Osteoblast (primary cell): ENCODE results near the gene HCFC1. TPM values are rescaled to one million over a fixed set of nuclear protein-coding genes. Genes with fewer than 3 reads are reported as not detected.
A peak's percentile ranks its signal among the peaks of the same experiment; 100 is the strongest.

Experiments used
- DNase-seq: peaks from one replicate; pipeline ENCODE4 v3.0.0; 2011; ENCODE audit warnings: low spot score, mixed read lengths; ENCODE audit not compliant: insufficient read length; ENCODE audit errors: missing footprints
- H2AFZ ChIP-seq: 2 replicates; pipeline ENCODE4 v1.6.0; 2011; ENCODE audit warnings: mild to moderate bottlenecking, low read length
- H3K27ac ChIP-seq: 2 replicates; pipeline ENCODE4 v1.5.1; 2011; ENCODE audit warnings: mild to moderate bottlenecking, low read depth, low read length, moderate library complexity
- H3K27me3 ChIP-seq: 2 replicates; pipeline ENCODE4 v1.6.0; 2012; ENCODE audit warnings: mild to moderate bottlenecking, control low read depth, inconsistent platforms, low read length, moderate library complexity; ENCODE audit not compliant: insufficient read depth
- H3K36me3 ChIP-seq: 2 replicates; pipeline ENCODE4 v1.5.1; 2011; ENCODE audit warnings: mild to moderate bottlenecking, low read length, control low read depth, moderate library complexity; ENCODE audit not compliant: insufficient read depth
- H3K4me1 ChIP-seq: 2 replicates; pipeline ENCODE4 v1.5.1; 2011; ENCODE audit warnings: mild to moderate bottlenecking, low read length, control low read depth, moderate library complexity; ENCODE audit not compliant: insufficient read depth
- H3K4me2 ChIP-seq: 2 replicates; pipeline ENCODE4 v1.6.0; 2011; ENCODE audit warnings: mild to moderate bottlenecking, low read length; ENCODE audit not compliant: insufficient read depth
- H3K4me3 ChIP-seq: fragments of 200-600 bp; sonication (generic); 3 replicates; pipeline ENCODE4 v1.5.1; 2012; ENCODE audit warnings: mild to moderate bottlenecking, low read length, inconsistent platforms; ENCODE audit not compliant: insufficient read depth
- H3K79me2 ChIP-seq: 2 replicates; pipeline ENCODE4 v1.6.0; 2012; ENCODE audit warnings: mild to moderate bottlenecking, low read length, control low read depth, inconsistent platforms; ENCODE audit not compliant: insufficient read depth
- H3K9me3 ChIP-seq: 2 replicates; pipeline ENCODE4 v1.5.1; 2011; ENCODE audit warnings: low read depth, low read length, control low read depth
- H4K20me1 ChIP-seq: 2 replicates; pipeline ENCODE4 v1.6.0; 2012; ENCODE audit warnings: mild to moderate bottlenecking, low read length, control low read depth; ENCODE audit not compliant: insufficient read depth
- total RNA-seq: library from RNA; depleted of rRNA; stranded (reverse); fragments of >200 nt; gene quantifications from 2 replicates; pipeline ENCODE4 v1.2.3, GENCODE V29; 2012
- TF ChIP-seq, protein P1 (sequence below): IDR thresholded peaks from 2 replicates; pipeline ENCODE4 v1.5.1; 2011; ENCODE audit warnings: mild to moderate bottlenecking, low read depth, low read length, moderate library complexity; ENCODE audit errors: extremely low read depth

Gene HCFC1
- total RNA-seq, 1 donor: 24.6 TPM

DNA sequence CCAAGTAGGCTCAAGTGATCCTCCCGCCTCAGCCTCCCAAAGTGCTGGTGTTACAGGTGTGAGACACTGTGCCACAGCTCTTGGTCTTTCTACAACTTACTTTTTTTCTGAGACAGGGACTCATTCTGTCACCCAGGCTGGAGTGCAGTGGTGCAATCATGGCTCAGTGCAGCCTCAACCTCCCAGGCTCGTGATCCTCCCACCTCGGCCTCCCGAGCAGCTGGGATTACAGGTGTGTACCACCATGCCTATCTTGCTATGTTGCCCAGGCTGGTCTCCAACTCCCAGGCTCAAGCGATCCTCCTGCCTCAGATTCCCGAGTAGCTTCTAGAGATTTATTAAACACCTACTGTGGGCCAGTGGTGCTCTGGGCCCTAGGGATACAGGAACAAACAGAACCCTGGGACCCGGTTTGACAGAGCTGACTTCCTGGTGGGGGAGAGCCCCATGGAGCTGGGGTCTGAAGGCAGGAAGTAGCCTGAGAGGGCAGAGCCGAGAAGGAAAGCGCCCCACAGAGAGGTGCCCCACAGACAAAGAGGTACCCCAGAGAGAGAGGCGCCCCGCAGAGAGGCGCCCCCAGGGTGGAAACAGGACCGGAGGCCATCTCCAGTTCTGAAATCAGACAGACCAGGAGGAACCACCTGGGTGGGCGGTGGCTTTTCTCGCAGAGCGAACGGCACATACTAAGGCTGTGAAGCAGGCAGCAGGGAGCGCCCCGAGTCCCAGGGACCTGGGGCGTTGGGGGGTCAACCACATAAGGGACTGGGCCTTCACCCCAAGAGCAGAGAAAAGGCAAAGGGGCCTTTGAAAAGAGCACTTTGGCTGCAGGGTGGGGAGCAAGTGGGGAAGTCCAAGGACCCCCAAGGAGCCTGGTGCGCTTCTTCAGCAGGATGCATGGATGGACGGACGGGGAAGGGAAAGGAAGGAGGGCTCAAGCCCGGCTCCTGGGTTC is 43.1 kb upstream of the HCFC1 start:
- Histone ChIP-seq H3K4me2 (no peak overlapping the region), H3K79me2 (peaks cover 39% of the 10 kb centered on the region), H3K4me1 (peaks cover 4% of the 10 kb centered on the region), H3K27me3 (no peaks in the 10 kb centered on the region), H2AFZ (no peak overlapping the region), H3K36me3 (peaks cover 50% of the 10 kb centered on the region), H3K9me3 (no peaks in the 10 kb centered on the region), H3K4me3 (no peak overlapping the region), H4K20me1 (peaks cover 5% of the 10 kb centered on the region), H3K27ac (no peak overlapping the region)
- TF ChIP-seq, protein P1, sequence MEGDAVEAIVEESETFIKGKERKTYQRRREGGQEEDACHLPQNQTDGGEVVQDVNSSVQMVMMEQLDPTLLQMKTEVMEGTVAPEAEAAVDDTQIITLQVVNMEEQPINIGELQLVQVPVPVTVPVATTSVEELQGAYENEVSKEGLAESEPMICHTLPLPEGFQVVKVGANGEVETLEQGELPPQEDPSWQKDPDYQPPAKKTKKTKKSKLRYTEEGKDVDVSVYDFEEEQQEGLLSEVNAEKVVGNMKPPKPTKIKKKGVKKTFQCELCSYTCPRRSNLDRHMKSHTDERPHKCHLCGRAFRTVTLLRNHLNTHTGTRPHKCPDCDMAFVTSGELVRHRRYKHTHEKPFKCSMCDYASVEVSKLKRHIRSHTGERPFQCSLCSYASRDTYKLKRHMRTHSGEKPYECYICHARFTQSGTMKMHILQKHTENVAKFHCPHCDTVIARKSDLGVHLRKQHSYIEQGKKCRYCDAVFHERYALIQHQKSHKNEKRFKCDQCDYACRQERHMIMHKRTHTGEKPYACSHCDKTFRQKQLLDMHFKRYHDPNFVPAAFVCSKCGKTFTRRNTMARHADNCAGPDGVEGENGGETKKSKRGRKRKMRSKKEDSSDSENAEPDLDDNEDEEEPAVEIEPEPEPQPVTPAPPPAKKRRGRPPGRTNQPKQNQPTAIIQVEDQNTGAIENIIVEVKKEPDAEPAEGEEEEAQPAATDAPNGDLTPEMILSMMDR: no peak
- peak; percentile 74 for DNase-seq

DNA sequence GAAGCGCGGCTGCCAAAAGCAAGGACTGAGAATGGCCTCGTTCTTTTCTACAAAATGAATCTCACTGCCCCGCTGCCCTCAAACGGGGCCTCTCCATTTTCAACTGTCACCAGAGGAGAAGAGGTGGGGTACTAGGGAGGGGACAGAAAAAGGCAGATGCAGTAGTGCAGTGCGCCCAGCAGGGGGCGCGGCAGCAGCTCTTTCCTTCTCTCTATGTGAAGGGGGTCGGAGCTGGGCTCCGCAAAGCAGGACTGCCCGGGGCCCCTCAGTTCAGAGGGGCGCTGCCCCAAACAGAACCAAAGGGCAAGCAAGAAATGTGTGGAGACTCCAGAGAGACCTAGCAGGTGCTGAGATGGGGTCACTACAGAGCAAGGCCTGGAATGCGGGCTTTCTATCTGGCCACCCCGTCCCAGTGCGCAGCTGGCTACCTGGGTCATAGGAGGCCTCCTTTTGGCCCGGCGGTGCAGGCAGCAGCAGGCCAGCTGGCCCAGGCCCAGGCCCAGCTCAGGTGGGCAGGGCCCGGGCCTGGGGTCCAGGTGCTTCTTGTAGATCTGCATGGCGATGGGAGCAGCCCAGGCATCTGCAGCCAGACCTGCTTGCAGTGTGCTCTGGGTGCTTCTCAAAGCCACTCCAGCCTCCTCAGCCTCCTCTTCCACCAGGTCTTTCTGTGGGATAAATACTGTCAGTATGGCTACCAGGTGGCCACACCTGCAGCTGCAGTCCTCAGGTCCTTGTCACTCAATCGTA is 42.2 kb upstream of the HCFC1 start:
- H3K4me1 ChIP-seq: peaks cover 4% of the 10 kb centered on the region
- peak overlapping the region; percentile 12 for H3K27ac ChIP-seq
- peaks cover 50% of the 10 kb centered on the region for H3K36me3 ChIP-seq
- no peaks in the 10 kb centered on the region for H3K9me3 ChIP-seq
- no peak overlapping the region for H2AFZ ChIP-seq
- peaks cover 5% of the 10 kb centered on the region for H4K20me1 ChIP-seq
- no peaks in the 10 kb centered on the region for H3K27me3 ChIP-seq
- no peak overlapping the region for H3K4me3 ChIP-seq
- no peak overlapping the region for H3K4me2 ChIP-seq
- TF ChIP-seq, protein P1: peak; percentile 80
- DNase-seq: peak; percentile 96
- peaks cover 33% of the 10 kb centered on the region for H3K79me2 ChIP-seq

DNA sequence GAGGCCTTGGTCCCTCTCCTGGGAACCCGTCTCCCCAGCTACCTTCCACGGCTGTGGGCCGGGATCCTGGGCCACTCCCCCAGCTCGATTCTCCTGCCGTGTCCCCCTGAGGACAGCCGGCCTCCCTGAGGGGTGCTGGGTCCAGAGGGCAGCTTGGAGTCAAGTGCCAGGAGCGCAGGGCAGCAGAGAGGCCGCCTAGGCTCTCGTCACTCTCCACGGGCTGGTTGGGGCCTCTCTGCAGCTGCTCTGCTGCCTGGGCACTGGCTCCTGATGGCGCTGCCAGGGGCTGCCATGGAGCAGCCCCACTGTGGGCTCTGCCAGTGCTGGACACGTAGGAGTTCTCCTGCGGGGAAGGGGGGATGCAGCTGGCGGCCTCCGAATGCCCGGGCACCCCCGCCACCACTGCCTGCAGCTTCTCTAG is 41.4 kb upstream of the HCFC1 start:
- peaks cover 49% of the 10 kb centered on the region for H3K36me3 ChIP-seq
- TF ChIP-seq, protein P1: no peak
- peaks cover 5% of the 10 kb centered on the region for H4K20me1 ChIP-seq
- DNase-seq: peak; percentile 72
- H2AFZ ChIP-seq: no peak overlapping the region
- no peak overlapping the region for H3K27ac ChIP-seq
- H3K27me3 ChIP-seq: no peaks in the 10 kb centered on the region
- no peaks in the 10 kb centered on the region for H3K4me1 ChIP-seq
- no peak overlapping the region for H3K4me2 ChIP-seq
- no peaks in the 10 kb centered on the region for H3K9me3 ChIP-seq
- H3K79me2 ChIP-seq: peaks cover 25% of the 10 kb centered on the region
- no peak overlapping the region for H3K4me3 ChIP-seq
